ENCODE data around the gene ASCC3. TPM values are rescaled to one million over a fixed set of nuclear protein-coding genes. Genes with fewer than 3 reads are reported as not detected.

The ASCC3 gene
- total RNA-seq, 4 donors from 2014 or later: 20.3 to 26.8 (median 24.5) TPM

- TF ChIP-seq POLR2A (IDR thresholded peaks at IDR 0.05): no peak
- no peak for TF ChIP-seq CTCF (IDR thresholded peaks at IDR 0.05)
- intact Hi-C loops (cut with DNase I; ENCODE audit: low total_unique reads): no loop called here
- H3K4me3 ChIP-seq (ENCODE audit: low read depth, poor library complexity, severe bottlenecking): no peak overlapping the region
- no peak for DNase-seq (ENCODE audit: low spot score in 2 of 2)
- WGBS, 2 donors: 41 to 74% methylated on average over 1 of the region's 1 CpG
These were observed 154.5 kb downstream of the ASCC3 start for GRCh38 chr6:100726666-100727065.

- WGBS, 2 donors: 85 to 93% methylated on average over 5 of the region's 5 CpGs
- DNase-seq (ENCODE audit: low spot score in 2 of 2): no peak
- intact Hi-C loops (cut with DNase I; ENCODE audit: low total_unique reads): no loop called here
- H3K4me3 ChIP-seq (ENCODE audit: low read depth, poor library complexity, severe bottlenecking): no peak overlapping the region
- TF ChIP-seq POLR2A (IDR thresholded peaks at IDR 0.05): no peak
- TF ChIP-seq CTCF (IDR thresholded peaks at IDR 0.05): no peak
These were observed 156.4 kb downstream of the ASCC3 start for GRCh38 chr6:100724696-100725095.

GRCh38 chr6:100724222-100724621 is 156.9 kb downstream of the ASCC3 start:
- WGBS, 2 donors: 69 to 79% methylated on average over 1 of the region's 1 CpG
- no peak overlapping the region for H3K4me3 ChIP-seq (ENCODE audit: low read depth, poor library complexity, severe bottlenecking)
- no peak for TF ChIP-seq POLR2A (IDR thresholded peaks at IDR 0.05)
- no peak for TF ChIP-seq CTCF (IDR thresholded peaks at IDR 0.05)
- intact Hi-C loops (cut with DNase I; ENCODE audit: low total_unique reads): no loop called here
- no peak for DNase-seq (ENCODE audit: low spot score in 2 of 2)

GRCh38 chr6:100721256-100721655 is 159.9 kb downstream of the ASCC3 start:
- intact Hi-C loops (cut with DNase I; ENCODE audit: low total_unique reads): no loop called here
- H3K4me3 ChIP-seq (ENCODE audit: low read depth, poor library complexity, severe bottlenecking): no peak overlapping the region
- DNase-seq (ENCODE audit: low spot score in 2 of 2): no peak
- TF ChIP-seq CTCF (IDR thresholded peaks at IDR 0.05): no peak
- TF ChIP-seq POLR2A (IDR thresholded peaks at IDR 0.05): no peak

- WGBS, 2 donors: 57 to 73% methylated on average over 5 of the region's 5 CpGs
- no peak for DNase-seq (ENCODE audit: low spot score in 2 of 2)
- no peak overlapping the region for H3K4me3 ChIP-seq (ENCODE audit: low read depth, poor library complexity, severe bottlenecking)
- intact Hi-C loops (cut with DNase I; ENCODE audit: low total_unique reads): no loop called here
- TF ChIP-seq CTCF (IDR thresholded peaks at IDR 0.05) (no peak), POLR2A (IDR thresholded peaks at IDR 0.05) (no peak)
These were observed 161.0 kb downstream of the ASCC3 start for GRCh38 chr6:100719883-100720682.

GRCh38 chr6:100712997-100713396 is 168.1 kb downstream of the ASCC3 start:
- 95 to 97% methylated on average over 6 of the region's 6 CpGs for WGBS, 2 donors
- intact Hi-C loops (cut with DNase I; ENCODE audit: low total_unique reads): no loop called here

More at GRCh38 chr6:100712997-100713396, 168.1 kb downstream of the ASCC3 start:
- DNase-seq (ENCODE audit: low spot score in 2 of 2): no peak
- no peak overlapping the region for H3K4me3 ChIP-seq (ENCODE audit: low read depth, poor library complexity, severe bottlenecking)
- TF ChIP-seq CTCF (IDR thresholded peaks at IDR 0.05) (no peak), POLR2A (IDR thresholded peaks at IDR 0.05) (no peak)

All from lower leg skin (tissue), 4 donors.